Upper lobe of left lung (tissue), 6 donors: ENCODE results near the gene FCER2. TPM values are rescaled to one million over a fixed set of nuclear protein-coding genes. Genes with fewer than 3 reads are reported as not detected.

Source experiments
- ATAC-seq, 2 donors: fragments of 200-7000 bp; cut with Tn5 transposase; one replicate each; pipeline ENCODE4 v1.9.1; 2022; ENCODE audit warnings: mild to moderate bottlenecking in 2 of 2, moderate library complexity in 2 of 2; ENCODE audit not compliant: low FRiP score in 2 of 2
- DNase-seq, 2 donors: peaks; one replicate each; pipeline ENCODE4 v3.0.0-alpha.2; 2019 to 2020
- H3K27ac ChIP-seq, 4 donors: fragments of 200-600 bp; sonication (generic); one replicate each; pipeline ENCODE4 v1.5.1; 2016 to 2019
- H3K27me3 ChIP-seq, 4 donors: fragments of 200-600 bp; sonication (generic); one replicate each; pipeline ENCODE4 v1.5.1; 2017 to 2019
- H3K36me3 ChIP-seq, 4 donors: fragments of 200-600 bp; sonication (generic); one replicate each; pipeline ENCODE4 v1.5.1; 2016 to 2019
- H3K4me1 ChIP-seq, 4 donors: fragments of 200-600 bp; sonication (generic); one replicate each; pipeline ENCODE4 v1.5.1; 2018 to 2019
- H3K4me3 ChIP-seq, 4 donors: fragments of 200-600 bp; sonication (generic); one replicate each; pipeline ENCODE4 v1.5.1; 2017 to 2019; ENCODE audit warnings: mild to moderate bottlenecking in 2 of 4, moderate library complexity in 1 of 4
- H3K9me3 ChIP-seq, 4 donors: fragments of 200-600 bp; sonication (generic); one replicate each; pipeline ENCODE4 v1.5.1; 2018 to 2019
- CTCF ChIP-seq, 6 experiments: fragments of 450-650 bp in 4 of 6; fragments of 200-600 bp in 2 of 6; sonication (generic) in 2 of 6; IDR thresholded peaks; one replicate each; pipeline ENCODE4 v1.5.1; 2016 to 2019; ENCODE audit warnings: antibody characterized with exemption in 6 of 6
- EP300 ChIP-seq, 4 donors: sonication (generic); formaldehyde crosslinking; IDR thresholded peaks; one replicate each; pipeline ENCODE4 v1.5.1; 2017; ENCODE audit warnings: antibody characterized with exemption in 4 of 4, control low read depth in 2 of 4
- POLR2A ChIP-seq, 4 donors: fragments of 450-650 bp; IDR thresholded peaks; one replicate each; pipeline ENCODE4 v1.5.1; 2016 to 2017; ENCODE audit warnings: antibody characterized with exemption in 4 of 4, mild to moderate bottlenecking in 2 of 4
- POLR2AphosphoS5 ChIP-seq, 2 donors: sonication (generic); formaldehyde crosslinking; IDR thresholded peaks; one replicate each; pipeline ENCODE4 v1.5.1; 2017; ENCODE audit warnings: antibody characterized with exemption in 2 of 2
- WGBS, 2 donors: methylation state at CpG; one replicate each; pipeline ENCODE4 v1.1.5; 2017 to 2018; 5-methylcytosine and 5-hydroxymethylcytosine counted together
- total RNA-seq, 6 donors: library from RNA; depleted of rRNA in 4 of 6; stranded (reverse); fragments of >200 nt in 4 of 6; gene quantifications; one replicate each; pipeline versions ENCODE4 v1.1.0 to v1.2.1, GENCODE V29; 2016 to 2021
- donor health status: DM: no; HTN: no; CAD: no; lungs with moderate emphysema.
- donor health status: DM: no; HTN: yes; CAD: no; lungs with severe emphysema.

The FCER2 gene
- total RNA-seq, 6 donors from 2014 or later = 0.83 to 2.9 TPM; not detected in 4

DNA sequence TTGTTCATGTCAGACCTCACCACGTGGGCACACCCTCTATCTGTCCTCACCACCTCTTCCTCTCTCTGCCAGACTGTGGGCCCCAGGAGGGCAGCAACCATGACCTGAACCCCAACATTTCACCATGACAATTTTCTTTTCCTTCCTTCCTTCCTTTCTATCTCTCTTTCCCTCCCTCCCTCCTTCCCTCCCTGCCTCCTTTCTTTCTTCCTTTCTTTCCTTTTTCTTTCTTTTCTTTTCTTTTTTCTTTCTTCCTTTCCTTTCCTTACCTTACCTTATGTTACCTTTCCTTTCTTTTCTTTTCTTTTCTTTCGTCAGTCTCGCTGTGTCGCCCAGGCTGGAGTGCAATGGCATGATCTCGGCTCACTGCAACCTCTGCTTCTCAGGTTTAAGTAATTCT, 8.7 kb upstream of the FCER2 start:
- H3K4me1 ChIP-seq = peaks cover 4 to 19% (median 15%) of the 10 kb centered on the region in 4 donors
- H3K27me3 ChIP-seq = no peaks in the 10 kb centered on the region
- H3K9me3 ChIP-seq = no peaks in the 10 kb centered on the region
- DNase-seq = no peak
- H3K36me3 ChIP-seq = no peaks in the 10 kb centered on the region
- no peak overlapping the region for H3K27ac ChIP-seq
- WGBS, 2 donors = 77 to 78% methylated on average over 5 of the region's 5 CpGs
- no peak for ATAC-seq
- no peak overlapping the region for H3K4me3 ChIP-seq
- TF ChIP-seq POLR2AphosphoS5 (IDR thresholded peaks at IDR 0.05) = no peak
- no peak for TF ChIP-seq POLR2A (IDR thresholded peaks at IDR 0.05)
- no peak for TF ChIP-seq EP300 (IDR thresholded peaks at IDR 0.05)
- no peak for TF ChIP-seq CTCF (IDR thresholded peaks at IDR 0.05)

- TF ChIP-seq POLR2AphosphoS5 (IDR thresholded peaks at IDR 0.05) = no peak
- TF ChIP-seq POLR2A (IDR thresholded peaks at IDR 0.05) = no peak
- TF ChIP-seq EP300 (IDR thresholded peaks at IDR 0.05) = no peak
- no peak for TF ChIP-seq CTCF (IDR thresholded peaks at IDR 0.05)
- Histone ChIP-seq H3K9me3 (no peaks in the 10 kb centered on the region), H3K27me3 (no peaks in the 10 kb centered on the region), H3K36me3 (no peaks in the 10 kb centered on the region), H3K4me3 (no peak overlapping the region), H3K27ac (no peak overlapping the region), H3K4me1 (peaks cover 4 to 21% (median 19%) of the 10 kb centered on the region in 4 donors)
- DNase-seq (no peak), ATAC-seq (no peak)
- 78 to 80% methylated on average over 9 to 10 of the region's 10 CpGs for WGBS, 2 donors
These were observed 8.1 kb upstream of the FCER2 start for GRCh38 chr19:7709932-7710460.

DNA sequence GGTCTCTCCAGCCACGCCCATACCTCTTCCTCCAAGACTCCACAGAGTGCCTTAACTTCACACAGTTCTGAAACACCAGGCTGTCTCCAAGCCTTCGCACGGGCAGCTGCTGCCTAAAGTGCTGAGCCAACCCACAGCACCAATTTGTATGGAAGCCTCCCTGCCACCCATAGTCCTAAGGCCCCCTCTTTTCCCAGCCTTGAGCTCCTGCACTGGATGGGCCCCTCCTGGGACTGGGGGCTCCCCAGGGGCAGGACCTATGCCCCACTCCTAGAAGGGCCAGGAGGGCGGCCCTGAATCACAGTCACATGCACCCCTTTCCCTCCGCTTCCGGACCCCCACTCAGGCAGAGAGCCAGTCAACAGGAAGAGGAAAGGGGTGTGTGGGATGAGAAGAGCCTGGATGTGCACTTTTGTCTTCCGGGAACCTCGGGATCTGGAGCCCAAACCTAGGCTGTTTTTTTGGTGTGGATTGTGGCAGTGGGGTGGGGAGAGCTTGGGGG, 5.1 kb upstream of the FCER2 start:
- WGBS, 2 donors = 56 to 62% methylated on average over 7 to 8 of the region's 8 CpGs
- no peak for ATAC-seq
- TF ChIP-seq POLR2AphosphoS5 (IDR thresholded peaks at IDR 0.05) = no peak
- no peak for TF ChIP-seq EP300 (IDR thresholded peaks at IDR 0.05)
- TF ChIP-seq POLR2A (IDR thresholded peaks at IDR 0.05) = no peak
- no peak for TF ChIP-seq CTCF (IDR thresholded peaks at IDR 0.05)
- H3K27me3 ChIP-seq = no peaks in the 10 kb centered on the region
- H3K4me3 ChIP-seq = no peak overlapping the region
- no peak for DNase-seq
- peaks cover 4 to 21% (median 19%) of the 10 kb centered on the region in 4 donors for H3K4me1 ChIP-seq
- peak overlapping the region in 3 of 4 donors; percentile 64 to 79 (median 67) for H3K27ac ChIP-seq
- no peaks in the 10 kb centered on the region for H3K36me3 ChIP-seq
- H3K9me3 ChIP-seq = no peaks in the 10 kb centered on the region

DNA sequence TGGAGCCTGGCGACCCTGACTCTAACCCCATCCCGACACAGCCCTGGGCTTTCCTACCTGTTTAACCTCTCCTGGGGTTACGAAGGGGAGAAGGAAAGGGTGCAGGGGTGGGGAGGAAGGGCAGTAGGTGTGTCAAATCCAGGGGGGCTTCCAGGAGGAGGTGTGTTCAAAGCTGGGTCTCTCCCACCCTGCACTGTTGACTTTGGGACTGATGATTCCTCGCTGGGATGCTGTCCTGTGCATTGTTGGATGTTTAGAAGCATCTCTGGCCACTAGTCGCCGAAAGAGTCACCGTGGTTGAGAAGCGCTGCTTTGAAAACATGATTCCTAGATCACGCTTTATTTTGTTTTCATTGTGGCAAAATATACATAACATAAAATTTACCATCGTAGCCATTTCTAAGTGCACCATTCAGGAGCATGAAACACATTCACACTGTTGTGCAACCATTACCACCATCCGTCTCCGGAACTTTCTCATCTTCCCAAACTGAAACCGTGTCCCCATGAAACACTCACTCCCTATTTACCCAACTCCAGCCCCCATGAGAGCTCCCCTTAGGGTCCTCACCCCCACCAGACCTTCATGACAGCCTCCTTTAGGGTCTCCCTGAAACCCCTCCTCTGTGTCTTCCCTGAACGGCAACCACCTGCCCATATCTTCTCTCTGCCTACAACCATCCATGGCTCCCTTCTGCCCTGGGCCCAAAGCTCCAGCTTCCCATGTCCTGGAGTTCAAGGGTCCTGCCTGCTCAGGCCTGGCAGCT, 4.4 kb upstream of the FCER2 start:
- Histone ChIP-seq H3K9me3 (no peaks in the 10 kb centered on the region), H3K27ac (peak overlapping the region; percentile 40 to 79 (median 66)), H3K4me3 (no peak overlapping the region), H3K4me1 (peaks cover 4 to 21% (median 19%) of the 10 kb centered on the region in 4 donors), H3K36me3 (no peaks in the 10 kb centered on the region), H3K27me3 (no peaks in the 10 kb centered on the region)
- no peak for ATAC-seq
- no peak for DNase-seq
- WGBS, 2 donors = 66 to 73% methylated on average over 14 of the region's 14 CpGs
- TF ChIP-seq POLR2A (IDR thresholded peaks at IDR 0.05) (no peak), POLR2AphosphoS5 (IDR thresholded peaks at IDR 0.05) (no peak), EP300 (IDR thresholded peaks at IDR 0.05) (no peak), CTCF (IDR thresholded peaks at IDR 0.05) (no peak)
